Effector memory CD4-positive, alpha-beta T cell (primary cell): ENCODE measurements around the gene NEBL.
"Not testable (repeated sequence)": the region's sequence is repeated elsewhere in the genome, so short reads cannot be mapped to it uniquely, and the experiment has no call there.

Experiments used
- DNase-seq, 3 donors: peaks; one replicate each; pipeline ENCODE4 v3.0.0-alpha.2; 2020
- H3K27ac ChIP-seq: 2 replicates; pipeline ENCODE4 v1.7.0; 2013; ENCODE audit warnings: mild to moderate bottlenecking, low read length, moderate library complexity; ENCODE audit not compliant: insufficient read depth, poor library complexity, severe bottlenecking
- H3K27me3 ChIP-seq: replicated peaks from 2 replicates; pipeline ENCODE4 v1.7.0; 2013; ENCODE audit warnings: mild to moderate bottlenecking, low read length; ENCODE audit not compliant: insufficient read depth, control insufficient read depth, poor library complexity, severe bottlenecking
- H3K36me3 ChIP-seq: 2 replicates; pipeline ENCODE4 v1.7.0; 2013; ENCODE audit warnings: mild to moderate bottlenecking, low read length, moderate library complexity; ENCODE audit not compliant: control insufficient read depth, insufficient read depth
- H3K4me1 ChIP-seq: 2 replicates; pipeline ENCODE4 v1.7.0; 2013; ENCODE audit warnings: low read length, mild to moderate bottlenecking; ENCODE audit not compliant: control insufficient read depth, insufficient read depth, poor library complexity, severe bottlenecking
- H3K4me3 ChIP-seq: 2 replicates; pipeline ENCODE4 v1.7.0; 2013; ENCODE audit warnings: low read length, low read depth, mild to moderate bottlenecking; ENCODE audit not compliant: insufficient read depth, poor library complexity, severe bottlenecking
- H3K9me3 ChIP-seq: 2 replicates; pipeline ENCODE4 v1.7.0; 2013; ENCODE audit warnings: mild to moderate bottlenecking, low read length, moderate library complexity; ENCODE audit not compliant: control insufficient read depth
- total RNA-seq, 3 donors: gene quantifications; one replicate each; lab custom pipeline; 2026; lab: John Stamatoyannopoulos, UW

The NEBL gene
- total RNA-seq = 0.17 to 0.35 (median 0.19) reads per million in 3 donors

- Histone ChIP-seq H3K36me3 (no peaks in the 10 kb centered on the region), H3K27ac (no peak within 1 kb of the TSS), H3K4me1 (no peaks in the 10 kb centered on the region), H3K27me3 (no peaks in the 10 kb centered on the region), H3K4me3 (no peak within 1 kb of the TSS), H3K9me3 (no peaks in the 10 kb centered on the region)
- no peak for DNase-seq
These were observed at the start of gene NEBL for GRCh38 chr10:20897146-20897825. NEBL (minus strand) TSS chr10:20897311; CDS start chr10:20897205, 106 bp downstream.

GRCh38 chr10:20945546-20946332, 48.6 kb upstream of the NEBL start:
- Histone ChIP-seq H3K9me3 (no peaks in the 10 kb centered on the region), H3K4me3 (no peak overlapping the region), H3K4me1 (no peaks in the 10 kb centered on the region), H3K36me3 (no peaks in the 10 kb centered on the region), H3K27me3 (no peaks in the 10 kb centered on the region), H3K27ac (no peak overlapping the region)
- DNase-seq = no peak

GRCh38 chr10:20944789-20945502, 47.8 kb upstream of the NEBL start:
- Histone ChIP-seq H3K4me1 (no peaks in the 10 kb centered on the region), H3K27ac (no peak overlapping the region), H3K4me3 (no peak overlapping the region), H3K36me3 (no peaks in the 10 kb centered on the region), H3K9me3 (no peaks in the 10 kb centered on the region), H3K27me3 (no peaks in the 10 kb centered on the region)
- DNase-seq = no peak

- H3K4me1 ChIP-seq, DNase-seq, H3K27me3 ChIP-seq, H3K4me3 ChIP-seq, H3K9me3 ChIP-seq, H3K36me3 ChIP-seq, H3K27ac ChIP-seq: not testable (repeated sequence)
These were observed 42.3 kb upstream of the NEBL start for GRCh38 chr10:20939414-20939813.

GRCh38 chr10:20936396-20936795, 39.3 kb upstream of the NEBL start:
- Histone ChIP-seq H3K27me3 (no peaks in the 10 kb centered on the region), H3K4me3 (no peak overlapping the region), H3K9me3 (no peaks in the 10 kb centered on the region), H3K27ac (no peak overlapping the region), H3K4me1 (no peaks in the 10 kb centered on the region), H3K36me3 (no peaks in the 10 kb centered on the region)
- no peak for DNase-seq

GRCh38 chr10:20935931-20936330, 38.8 kb upstream of the NEBL start:
- Histone ChIP-seq H3K36me3 (no peaks in the 10 kb centered on the region), H3K27me3 (no peaks in the 10 kb centered on the region), H3K9me3 (no peaks in the 10 kb centered on the region), H3K27ac (no peak overlapping the region), H3K4me1 (no peaks in the 10 kb centered on the region), H3K4me3 (no peak overlapping the region)
- no peak for DNase-seq

GRCh38 chr10:20935301-20935700, 38.2 kb upstream of the NEBL start:
- Histone ChIP-seq H3K27ac (no peak overlapping the region), H3K36me3 (no peaks in the 10 kb centered on the region), H3K4me3 (no peak overlapping the region), H3K4me1 (no peaks in the 10 kb centered on the region), H3K9me3 (no peaks in the 10 kb centered on the region), H3K27me3 (no peaks in the 10 kb centered on the region)
- DNase-seq = no peak

- no peak overlapping the region for H3K27ac ChIP-seq
- H3K27me3 ChIP-seq = no peaks in the 10 kb centered on the region
- no peak overlapping the region for H3K4me3 ChIP-seq
- H3K36me3 ChIP-seq = no peaks in the 10 kb centered on the region
- no peak for DNase-seq
- no peaks in the 10 kb centered on the region for H3K4me1 ChIP-seq
- no peaks in the 10 kb centered on the region for H3K9me3 ChIP-seq
These were observed 36.6 kb upstream of the NEBL start for GRCh38 chr10:20933705-20934104.

- Histone ChIP-seq H3K9me3 (no peaks in the 10 kb centered on the region), H3K27me3 (no peaks in the 10 kb centered on the region), H3K27ac (no peak overlapping the region), H3K4me3 (no peak overlapping the region), H3K4me1 (no peaks in the 10 kb centered on the region), H3K36me3 (no peaks in the 10 kb centered on the region)
- no peak for DNase-seq
These were observed 35.6 kb upstream of the NEBL start for GRCh38 chr10:20932606-20933126.
